HepG2 (cell line): ENCODE measurements around the gene ABHD18. TPM values are rescaled to one million over a fixed set of nuclear protein-coding genes. Genes with fewer than 3 reads are reported as not detected.

Source experiments
- ARID2 ChIP-seq: sonication (generic); formaldehyde crosslinking; IDR thresholded peaks from 2 replicates; pipeline ENCODE4 v1.8.1; 2022; ENCODE audit warnings: mild to moderate bottlenecking, missing genetic modification reagents, borderline replicate concordance
- ATF7-NPFF ChIP-seq: sonication (generic); formaldehyde crosslinking; IDR thresholded peaks from 2 replicates; pipeline ENCODE4 v1.8.1; 2023; ENCODE audit warnings: mild to moderate bottlenecking, low read depth, missing genetic modification reagents, moderate library complexity
- EEA1 ChIP-seq: sonication (generic); formaldehyde crosslinking; IDR thresholded peaks from 2 replicates; pipeline ENCODE4 v1.5.1; 2020; ENCODE audit warnings: mild to moderate bottlenecking, missing genetic modification reagents, borderline replicate concordance
- HDAC1 ChIP-seq: sonication (generic); formaldehyde crosslinking; IDR thresholded peaks from 2 replicates; pipeline ENCODE4 v1.5.1; 2020; ENCODE audit warnings: mild to moderate bottlenecking, missing genetic modification reagents
- HMGXB4 ChIP-seq, 2 experiments: sonication (generic) in 1 of 2; formaldehyde crosslinking in 1 of 2; IDR thresholded peaks; 2 replicates each; pipeline versions ENCODE4 v1.4.0 to v1.6.1; 2018 to 2020; ENCODE audit warnings: missing genetic modification reagents in 2 of 2, borderline replicate concordance in 1 of 2, low read depth in 1 of 2, mild to moderate bottlenecking in 1 of 2, missing biosample characterization in 1 of 2
- HNF1B ChIP-seq: sonication (generic); formaldehyde crosslinking; IDR thresholded peaks from 2 replicates; pipeline ENCODE4 v1.5.1; 2020; ENCODE audit warnings: mild to moderate bottlenecking, moderate library complexity, missing genetic modification reagents
- MAX ChIP-seq: IDR thresholded peaks from 2 replicates; pipeline ENCODE4 v1.6.1; 2012; ENCODE audit warnings: inconsistent platforms
- NR0B2 ChIP-seq: sonication (generic); formaldehyde crosslinking; IDR thresholded peaks from 2 replicates; pipeline ENCODE4 v1.4.0; 2020; ENCODE audit warnings: mild to moderate bottlenecking, missing genetic modification reagents
- PHF8 ChIP-seq: sonication (generic); formaldehyde crosslinking; IDR thresholded peaks from 2 replicates; pipeline ENCODE4 v1.5.0; 2020; ENCODE audit warnings: missing genetic modification reagents
- PREB ChIP-seq: sonication (generic); formaldehyde crosslinking; IDR thresholded peaks from 2 replicates; pipeline ENCODE4 v1.4.0; 2020; ENCODE audit warnings: missing genetic modification reagents
- SRSF1 ChIP-seq: fragments of 200-400 bp; formaldehyde crosslinking; optimal IDR thresholded peaks from 2 replicates; pipeline ENCODE3; 2017; ENCODE audit warnings: mild to moderate bottlenecking, low read depth, low read length, moderate library complexity
- STAT5B ChIP-seq: sonication (generic); formaldehyde crosslinking; IDR thresholded peaks from 2 replicates; pipeline ENCODE4 v1.4.0; 2020; ENCODE audit warnings: missing genetic modification reagents
- TBL1XR1 ChIP-seq: fragments of 150-350 bp; IDR thresholded peaks from 2 replicates; pipeline ENCODE4 v1.6.1; 2014; ENCODE audit warnings: borderline replicate concordance, low read length; ENCODE audit not compliant: partially characterized antibody
- TBX3 ChIP-seq: fragments of 450-650 bp; IDR thresholded peaks from 2 replicates; pipeline ENCODE4 v1.6.1; 2017; ENCODE audit warnings: antibody characterized with exemption, mild to moderate bottlenecking, inconsistent platforms, borderline replicate concordance
- ZNF205 ChIP-seq: IDR thresholded peaks from 2 replicates; pipeline ENCODE4 v1.6.1; 2018; ENCODE audit warnings: missing biosample characterization, missing genetic modification reagents
- ZNF329 ChIP-seq: sonication (generic); formaldehyde crosslinking; IDR thresholded peaks from 2 replicates; pipeline ENCODE4 v1.9.0; 2021; ENCODE audit warnings: low read depth, mild to moderate bottlenecking, missing genetic modification reagents
- ZNF432 ChIP-seq: sonication (generic); formaldehyde crosslinking; IDR thresholded peaks from 2 replicates; pipeline ENCODE4 v1.5.0; 2020; ENCODE audit warnings: missing genetic modification reagents, mild to moderate bottlenecking, borderline replicate concordance
- ZNF44 ChIP-seq: sonication (generic); formaldehyde crosslinking; IDR thresholded peaks from 2 replicates; pipeline ENCODE4 v1.5.1; 2020; ENCODE audit warnings: mild to moderate bottlenecking, missing genetic modification reagents
- ZNF737 ChIP-seq: sonication (generic); formaldehyde crosslinking; IDR thresholded peaks from 2 replicates; pipeline ENCODE4 v1.5.0; 2020; ENCODE audit warnings: missing genetic modification reagents, mild to moderate bottlenecking, borderline replicate concordance
- ZNF816 ChIP-seq: sonication (generic); formaldehyde crosslinking; IDR thresholded peaks from 2 replicates; pipeline ENCODE4 v1.8.0; 2022; ENCODE audit warnings: missing genetic modification reagents, mild to moderate bottlenecking, borderline replicate concordance
- ZNF83 ChIP-seq: sonication (generic); formaldehyde crosslinking; IDR thresholded peaks from 2 replicates; pipeline ENCODE4 v1.4.0; 2020; ENCODE audit warnings: missing genetic modification reagents, mild to moderate bottlenecking, borderline replicate concordance
- ZSCAN21 ChIP-seq: sonication (generic); formaldehyde crosslinking; IDR thresholded peaks from 2 replicates; pipeline ENCODE4 v1.8.0; 2022; ENCODE audit warnings: mild to moderate bottlenecking, missing genetic modification reagents, moderate library complexity, borderline replicate concordance
- ZSCAN30 ChIP-seq: sonication (generic); formaldehyde crosslinking; IDR thresholded peaks from 2 replicates; pipeline ENCODE4 v1.5.0; 2020; ENCODE audit warnings: mild to moderate bottlenecking, missing genetic modification reagents
- polyA plus RNA-seq, 8 experiments: library from polyadenylated mRNA; depleted of rRNA in 3 of 8; stranded (reverse) in 7 of 8; unstranded in 1 of 8; fragments of >200 nt; fragmentation: Illumina TruSeq in 4 of 8; extraction: Trizol in 4 of 8; gene quantifications; 2 replicates each; pipeline versions ENCODE4 v1.2.1 to v1.2.3, GENCODE V29; 2011 to 2016; ENCODE audit warnings: low read depth in 4 of 8, missing spikeins in 1 of 8, mixed read lengths in 1 of 8; ENCODE audit not compliant: insufficient read depth in 1 of 8
- total RNA-seq, 5 experiments: library from RNA; depleted of rRNA; stranded (reverse); fragments of >200 nt; fragmentation: Illumina TruSeq; extraction: Trizol; gene quantifications; 2 replicates each; pipeline ENCODE4 v1.2.3, GENCODE V29; 2016; ENCODE audit warnings: low read depth in 1 of 5

ABHD18 gene
- total and polyA plus RNA-seq, 2 of the 13 experiments (the other 11 are each of a cell fraction or from before 2014, with no cell fraction given) = 5.5 to 16.3 TPM

GRCh38 chr4:127965062-127965802, at the start of gene ABHD18, which contains the start of gene MFSD8 (continued):
- TF ChIP-seq ZNF432 (no peak), ZNF737 (no peak), ATF7-NPFF (CRISPR knock-in tag) (peak; percentile 77; the same call in 1 of the 2 replicates), ZNF44 (CRISPR knock-in tag) (peak; percentile 59; the same call in 1 of the 2 replicates), PHF8 (peak; percentile 93), ZNF329 (CRISPR knock-in tag) (0 out of 2 replicates have a peak, but pooled peaks have one; percentile 64), HDAC1 (CRISPR knock-in tag) (peak; percentile 87), TBL1XR1 (no peak), ZSCAN30 (CRISPR knock-in tag) (no peak), PREB (CRISPR knock-in tag) (peak; percentile 37; the same call in 1 of the 2 replicates), MAX (peak; percentile 69), ZNF205 (CRISPR knock-in tag) (peak; percentile 37; the same call in 1 of the 2 replicates), NR0B2 (CRISPR knock-in tag) (0 out of 2 replicates have a peak, but pooled peaks have one; percentile 34), ARID2 (CRISPR knock-in tag) (0 out of 2 replicates have a peak, but pooled peaks have one; percentile 12), ZSCAN21 (peak; percentile 78; the same call in 1 of the 2 replicates), ZNF816 (0 out of 2 replicates have a peak, but pooled peaks have one; percentile 66), HNF1B (CRISPR knock-in tag) (peak; percentile 79), ZNF83 (CRISPR knock-in tag) (no peak), HMGXB4 (CRISPR knock-in tag; IDR thresholded peaks at IDR 0.05; ENCODE audit: borderline replicate concordance in 1 of 2, low read depth in 1 of 2) (peak; percentile 87 to 93; a peak in 3 of 4 replicates), SRSF1 (no peak), STAT5B (CRISPR knock-in tag) (no peak), TBX3 (0 out of 2 replicates have a peak, but pooled peaks have one; percentile 26), EEA1 (CRISPR knock-in tag) (0 out of 2 replicates have a peak, but pooled peaks have one; percentile 31)
